ENCODE results near the gene C11orf91.

GRCh38 chr11:33731723-33732531, 31.3 kb upstream of the C11orf91 start:
- TF ChIP-seq TCF12 (IDR thresholded peaks at IDR 0.05; ENCODE audit: low read depth, low read length) (no peak), JUND (IDR thresholded peaks at IDR 0.05; ENCODE audit: low read length) (no peak), CHD1 (IDR thresholded peaks at IDR 0.05; ENCODE audit: low read depth, low read length) (no peak), RFX5 (IDR thresholded peaks at IDR 0.05; ENCODE audit: borderline replicate concordance, low read depth, low read length) (no peak), ATF3 (IDR thresholded peaks at IDR 0.05; ENCODE audit: insufficient read depth, low read depth, low read length) (no peak), CBX5 (IDR thresholded peaks at IDR 0.05; ENCODE audit: low read depth, low read length) (no peak), POLR2A (IDR thresholded peaks at IDR 0.05; ENCODE audit: control extremely low read depth in 1 of 2, low read depth in 2 of 2, low read length in 2 of 2) (no peak), POLR2AphosphoS5 (IDR thresholded peaks at IDR 0.05; ENCODE audit: low read depth, low read length) (no peak), USF2 (IDR thresholded peaks at IDR 0.05; ENCODE audit: low read length) (no peak), YY1 (IDR thresholded peaks at IDR 0.05; ENCODE audit: low read depth, low read length) (no peak)
- TF ChIP-seq, protein P1, sequence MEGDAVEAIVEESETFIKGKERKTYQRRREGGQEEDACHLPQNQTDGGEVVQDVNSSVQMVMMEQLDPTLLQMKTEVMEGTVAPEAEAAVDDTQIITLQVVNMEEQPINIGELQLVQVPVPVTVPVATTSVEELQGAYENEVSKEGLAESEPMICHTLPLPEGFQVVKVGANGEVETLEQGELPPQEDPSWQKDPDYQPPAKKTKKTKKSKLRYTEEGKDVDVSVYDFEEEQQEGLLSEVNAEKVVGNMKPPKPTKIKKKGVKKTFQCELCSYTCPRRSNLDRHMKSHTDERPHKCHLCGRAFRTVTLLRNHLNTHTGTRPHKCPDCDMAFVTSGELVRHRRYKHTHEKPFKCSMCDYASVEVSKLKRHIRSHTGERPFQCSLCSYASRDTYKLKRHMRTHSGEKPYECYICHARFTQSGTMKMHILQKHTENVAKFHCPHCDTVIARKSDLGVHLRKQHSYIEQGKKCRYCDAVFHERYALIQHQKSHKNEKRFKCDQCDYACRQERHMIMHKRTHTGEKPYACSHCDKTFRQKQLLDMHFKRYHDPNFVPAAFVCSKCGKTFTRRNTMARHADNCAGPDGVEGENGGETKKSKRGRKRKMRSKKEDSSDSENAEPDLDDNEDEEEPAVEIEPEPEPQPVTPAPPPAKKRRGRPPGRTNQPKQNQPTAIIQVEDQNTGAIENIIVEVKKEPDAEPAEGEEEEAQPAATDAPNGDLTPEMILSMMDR (IDR thresholded peaks at IDR 0.05; ENCODE audit: control extremely low read depth in 1 of 3, insufficient read depth in 1 of 3, low read depth in 1 of 3, low read length in 3 of 3): no peak

Data from H1 (cell line).